Retina (tissue), 1 donor: ENCODE results near the gene EXOC3L1.

Experiments
- DNase-seq: peaks from one replicate; pipeline ENCODE4 v3.0.0-alpha.2; 2016

EXOC3L1 gene

DNA sequence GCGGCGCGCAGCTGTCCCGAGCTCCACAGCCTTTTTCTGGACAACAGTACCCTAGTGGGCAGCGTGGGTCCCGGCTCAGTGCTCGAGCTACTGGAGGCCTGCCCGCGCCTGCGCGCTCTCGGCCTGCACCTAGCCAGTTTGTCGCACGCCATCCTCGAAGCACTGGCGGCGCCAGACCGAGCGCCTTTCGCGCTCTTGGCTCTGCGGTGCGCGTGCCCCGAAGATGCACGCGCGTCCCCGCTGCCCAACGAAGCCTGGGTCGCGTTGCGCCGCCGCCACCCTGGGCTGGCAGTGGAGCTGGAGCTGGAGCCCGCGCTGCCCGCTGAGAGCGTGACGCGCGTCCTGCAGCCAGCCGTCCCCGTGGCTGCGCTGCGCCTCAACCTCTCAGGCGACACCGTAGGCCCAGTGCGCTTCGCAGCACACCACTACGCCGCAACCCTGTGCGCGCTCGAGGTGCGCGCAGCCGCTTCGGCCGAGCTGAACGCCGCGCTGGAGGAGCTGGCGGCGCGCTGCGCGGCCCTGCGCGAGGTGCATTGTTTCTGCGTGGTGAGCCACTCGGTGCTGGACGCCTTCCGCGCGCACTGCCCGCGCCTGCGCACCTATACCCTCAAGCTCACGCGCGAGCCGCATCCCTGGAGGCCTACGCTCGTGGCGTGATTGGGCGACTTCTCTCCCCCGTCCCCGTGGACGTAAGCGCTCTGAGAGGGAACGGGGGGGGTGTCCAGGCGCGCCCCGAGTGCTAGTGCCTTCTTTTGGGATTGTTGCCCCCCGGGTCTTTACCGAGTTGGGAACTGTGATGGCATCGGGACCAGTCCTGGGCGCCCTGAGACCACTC lies 26.6 kb downstream of the EXOC3L1 start:
- DNase-seq, result peak; percentile 94

DNA sequence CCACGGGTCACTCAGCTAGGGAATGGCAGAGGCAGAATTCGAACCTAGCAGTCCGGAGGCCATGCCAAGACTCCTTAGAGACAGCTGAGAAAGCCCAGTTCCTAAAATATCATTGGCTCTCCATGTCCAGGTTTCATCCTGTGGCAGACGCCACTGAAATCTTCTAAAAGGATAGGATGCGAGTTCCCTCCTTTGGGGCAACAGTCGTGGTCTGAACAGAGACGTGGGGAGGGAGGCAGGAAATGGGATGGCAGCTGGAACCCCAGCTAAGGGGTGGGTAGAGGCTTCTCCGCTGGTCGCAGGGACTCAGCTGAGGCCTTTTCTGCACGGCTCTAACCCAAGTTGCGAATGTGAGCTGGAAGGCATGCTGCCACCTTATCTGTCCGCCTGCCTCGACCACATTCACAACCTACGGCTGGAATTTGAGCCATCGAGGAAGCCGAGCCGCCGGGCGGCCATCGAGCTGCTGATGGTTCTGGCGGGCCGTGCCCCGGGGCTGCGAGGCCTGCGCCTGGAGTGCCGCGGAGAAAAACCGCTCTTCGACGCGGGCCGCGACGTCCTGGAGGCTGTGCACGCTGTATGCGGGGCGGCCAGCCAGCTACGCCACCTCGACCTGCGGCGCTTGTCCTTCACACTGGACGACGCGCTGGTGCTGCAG lies 27.3 kb downstream of the EXOC3L1 start:
- DNase-seq, result no peak

DNA sequence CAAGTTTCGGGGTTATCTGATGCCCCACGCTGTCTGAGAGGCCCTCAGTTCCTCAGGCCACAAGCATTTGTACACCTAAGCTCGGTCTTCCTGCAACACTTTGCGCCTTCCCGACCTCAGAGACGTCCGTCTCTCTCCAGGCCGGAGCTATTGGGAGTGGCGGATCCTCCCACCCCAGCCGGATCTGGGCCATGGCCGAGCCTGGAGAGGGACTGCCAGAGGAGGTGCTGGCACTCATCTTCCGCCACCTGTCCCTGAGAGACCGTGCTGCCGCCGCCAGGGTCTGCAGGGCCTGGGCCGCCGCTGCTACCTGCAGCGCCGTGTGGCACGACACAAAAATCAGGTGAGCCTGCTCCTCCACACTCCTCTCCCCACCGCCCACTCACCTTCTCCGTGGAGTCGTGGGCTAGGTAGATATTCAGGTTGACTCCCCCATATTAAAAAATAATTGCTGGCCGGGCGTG lies 28.3 kb downstream of the EXOC3L1 start:
- DNase-seq, result peak; percentile 2

DNA sequence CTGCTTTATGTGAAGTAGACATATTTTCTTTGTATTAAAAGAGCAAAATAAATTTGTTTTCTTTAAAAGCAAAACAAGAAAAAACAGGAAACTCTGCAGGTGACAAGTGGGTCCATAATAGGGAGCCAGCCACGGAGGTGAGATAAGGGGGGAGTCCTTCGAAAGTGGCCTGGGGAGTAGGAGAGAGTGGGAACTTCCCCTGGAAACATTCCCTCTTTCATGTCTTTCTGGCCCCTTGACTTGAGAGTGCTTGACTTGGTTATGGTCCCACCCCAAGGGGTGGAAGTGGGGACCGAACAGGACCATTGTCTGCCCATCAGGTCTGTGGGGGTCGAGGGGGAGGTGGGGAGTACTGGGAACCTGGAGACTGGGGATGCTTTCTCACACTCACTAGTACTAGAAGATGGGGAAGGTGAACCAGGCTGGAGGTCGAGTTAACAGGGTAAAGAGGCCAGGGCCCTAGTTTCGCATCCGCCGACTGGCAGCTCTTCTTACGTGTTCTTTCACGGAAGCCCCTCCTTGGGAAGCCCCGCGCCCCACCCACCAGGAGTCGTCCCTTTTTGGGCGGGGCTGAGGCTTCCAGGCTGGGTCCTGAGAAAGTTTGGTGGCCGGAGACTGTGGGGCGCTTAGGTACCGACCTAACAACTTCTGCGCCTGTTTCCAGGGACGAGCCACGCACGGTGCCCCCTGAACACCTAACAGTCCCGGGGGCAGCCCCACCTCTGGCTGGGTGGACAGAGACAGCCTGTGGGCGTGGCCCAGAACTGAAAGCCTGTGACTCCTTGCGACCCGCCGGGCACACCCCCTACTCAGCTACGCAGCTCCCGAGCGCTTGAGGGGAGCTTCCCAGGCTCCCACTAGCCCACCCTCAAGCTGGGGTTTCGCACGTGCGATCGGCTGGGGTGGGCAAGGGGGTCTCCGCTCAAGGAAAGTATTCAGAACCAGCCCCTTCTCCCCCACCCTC lies 31.0 kb downstream of the EXOC3L1 start:
- peak; percentile 59 for DNase-seq

DNA sequence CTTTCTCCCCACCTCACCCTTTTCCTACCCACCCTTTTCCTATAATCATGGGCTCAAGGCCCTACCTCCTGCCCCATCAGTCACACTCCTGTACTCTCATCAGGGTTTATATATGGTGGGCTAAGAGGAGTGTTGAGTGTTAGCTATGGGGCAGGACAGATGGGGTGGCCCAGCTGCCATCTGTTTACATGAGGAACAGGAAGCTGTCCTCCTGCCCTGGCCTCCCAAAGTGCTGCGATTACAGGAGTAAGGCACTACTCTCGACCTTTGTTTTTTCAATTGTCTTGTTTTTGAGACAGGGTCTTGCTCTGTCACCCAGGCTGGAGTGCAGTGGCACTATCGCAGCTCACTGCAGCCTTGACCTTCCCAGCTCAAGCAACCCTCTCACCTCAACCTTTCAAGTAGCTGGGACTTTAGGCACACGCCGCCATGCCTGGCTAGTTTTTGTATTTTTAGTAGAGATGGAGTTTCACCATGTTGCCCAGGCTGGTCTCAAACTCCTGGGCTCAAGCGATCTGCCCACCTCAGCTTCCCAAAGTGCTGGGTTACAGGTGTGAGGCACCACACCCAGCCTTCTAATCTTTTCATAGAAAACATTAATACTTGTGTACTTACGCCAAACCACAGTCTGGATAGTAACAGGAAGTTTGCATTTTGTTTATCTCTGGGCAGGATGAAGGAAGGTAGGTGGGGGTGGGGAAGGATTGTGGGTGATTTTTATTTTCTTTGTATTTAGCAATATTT lies 31.9 kb downstream of the EXOC3L1 start:
- no peak for DNase-seq

DNA sequence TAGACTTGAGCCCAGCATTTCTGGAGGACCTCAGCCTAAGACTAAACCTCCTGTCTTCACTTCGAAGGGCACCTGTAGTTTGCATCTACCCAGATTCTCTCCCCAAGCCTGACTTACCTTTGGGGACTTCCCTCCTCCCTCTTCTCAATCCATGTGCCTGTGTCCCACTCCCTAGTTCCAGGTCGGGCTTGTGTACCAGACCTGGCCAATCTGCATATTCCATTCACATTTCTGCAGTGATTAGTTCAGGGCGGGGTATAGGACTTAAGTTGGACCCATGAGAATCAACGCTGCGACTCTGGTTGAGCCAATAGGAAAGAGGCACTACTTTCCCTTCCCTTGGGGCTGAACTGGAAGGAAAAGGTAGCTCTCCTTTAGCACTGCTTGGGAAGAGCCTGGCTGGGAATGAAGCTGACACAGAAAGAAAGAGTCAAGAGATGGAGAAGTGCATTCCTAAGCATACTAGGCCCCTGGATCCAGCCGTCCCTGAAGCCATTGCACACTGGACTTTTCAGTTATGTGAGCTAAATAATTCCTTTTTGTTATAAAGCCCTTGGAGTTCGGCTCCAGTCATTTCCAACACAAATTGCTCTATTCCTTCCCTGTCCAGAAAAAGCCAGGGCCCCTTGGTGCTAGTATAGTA lies 32.7 kb downstream of the EXOC3L1 start:
- DNase-seq, result peak; percentile 1

DNA sequence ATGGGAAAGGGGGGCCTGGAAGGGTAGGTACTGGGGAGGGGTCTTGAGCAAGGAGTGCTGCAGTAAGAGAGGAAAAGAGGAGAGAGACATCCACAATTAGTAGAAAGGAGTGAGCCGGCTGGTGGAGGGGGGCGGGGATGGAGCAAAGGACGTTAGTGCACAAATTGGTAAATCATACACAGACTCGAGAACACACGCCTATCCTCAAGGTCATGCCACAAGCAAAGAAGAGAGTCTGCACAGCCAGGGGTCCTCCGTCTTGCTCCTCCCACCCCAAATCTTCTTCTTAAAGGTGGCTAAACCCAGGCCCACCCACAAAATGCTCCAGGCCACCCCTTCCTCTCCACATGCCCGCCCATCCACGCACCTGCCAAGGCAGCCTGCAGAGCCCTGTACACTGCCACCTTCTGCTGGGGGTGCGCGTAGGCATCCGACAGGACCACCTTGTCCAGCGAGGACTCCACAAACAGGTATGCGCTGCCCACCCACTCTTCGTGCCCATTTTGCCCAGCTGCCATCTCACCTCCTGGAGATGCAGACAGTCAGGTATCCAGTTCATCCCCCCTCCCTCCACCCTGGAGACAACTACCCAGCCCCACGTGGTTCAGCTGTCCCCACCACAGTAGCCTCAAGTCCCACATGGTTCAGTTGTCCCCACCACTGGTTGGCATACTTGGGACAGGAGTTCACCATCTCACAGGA lies 33.6 kb downstream of the EXOC3L1 start:
- no peak for DNase-seq

DNA sequence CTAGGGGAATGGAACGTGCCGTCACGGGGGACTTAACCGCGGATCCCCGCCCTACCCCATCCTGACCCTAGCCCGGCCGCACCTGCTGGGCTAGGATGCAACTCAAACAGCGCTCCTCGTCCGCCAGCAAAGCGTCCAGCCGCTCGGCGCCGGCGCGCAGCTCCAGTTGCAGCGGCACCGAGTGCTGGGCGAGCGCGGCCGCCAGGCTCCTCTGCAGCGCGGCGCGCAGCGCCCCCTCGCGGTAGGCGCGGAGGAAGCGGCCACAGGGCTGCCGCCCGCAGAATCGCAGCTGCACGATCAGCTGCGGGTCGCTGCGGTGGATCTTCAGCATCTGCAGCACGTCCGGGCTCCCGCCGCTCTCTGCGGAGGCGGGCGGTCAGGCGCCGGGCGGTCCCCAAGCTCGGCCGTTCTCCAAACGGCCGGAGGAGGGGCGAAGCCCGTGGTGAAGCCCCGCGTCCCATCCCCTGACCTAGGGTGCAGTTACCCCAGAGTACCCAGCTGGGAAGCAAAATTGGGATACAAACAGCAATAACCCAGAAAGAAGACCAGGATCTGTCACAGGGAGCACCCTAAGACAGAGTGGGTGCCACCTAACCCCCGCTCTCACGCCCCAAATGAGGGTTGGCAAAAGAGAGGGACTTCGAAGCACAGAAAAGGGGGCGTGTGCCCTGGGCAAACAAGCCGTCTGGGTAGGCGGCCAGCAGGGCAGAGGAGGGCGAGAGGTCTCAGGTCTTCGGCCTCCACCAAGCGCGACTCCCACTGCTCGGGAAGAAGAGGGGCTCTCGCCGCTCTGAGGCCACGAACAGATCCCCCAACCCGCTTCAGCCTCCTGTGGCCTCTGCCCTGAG lies 34.4 kb downstream of the EXOC3L1 start:
- DNase-seq, result peak; percentile 94

DNA sequence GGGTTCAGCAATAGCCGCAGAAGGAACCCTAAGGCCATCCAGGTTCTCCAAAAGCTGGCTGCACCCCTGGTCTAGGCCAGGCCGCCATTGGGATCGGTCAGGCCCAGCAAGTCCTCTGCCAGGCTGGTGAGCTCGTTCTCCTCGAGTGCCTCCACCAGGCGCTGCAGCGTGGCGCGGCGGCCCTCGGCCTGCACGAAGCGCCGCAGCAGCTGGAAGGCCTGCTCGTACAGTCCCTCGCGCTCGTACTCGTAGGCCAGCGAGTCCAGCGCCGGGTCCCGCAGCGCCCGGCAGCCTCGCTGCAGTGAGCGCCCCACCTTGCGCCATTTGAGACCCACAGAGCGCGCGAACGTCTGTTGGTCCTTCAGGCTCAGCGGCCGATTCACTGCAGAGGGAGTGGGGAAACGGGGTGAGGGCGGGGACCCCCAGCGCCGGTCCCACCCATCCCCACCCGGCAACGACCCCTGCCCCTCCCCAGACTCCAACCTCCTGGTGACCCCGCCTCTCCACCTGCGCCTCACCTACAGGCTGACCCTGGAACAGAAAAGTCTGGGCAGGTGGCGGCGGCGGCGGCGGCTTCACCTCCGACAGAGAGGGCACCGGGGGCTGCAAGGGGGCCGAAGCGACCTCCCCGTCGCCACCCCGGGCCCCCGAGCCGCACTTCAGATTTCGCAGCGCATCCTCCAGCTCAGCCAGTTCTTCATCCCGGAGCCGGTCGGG lies 35.2 kb downstream of the EXOC3L1 start:
- DNase-seq, result peak; percentile 65

DNA sequence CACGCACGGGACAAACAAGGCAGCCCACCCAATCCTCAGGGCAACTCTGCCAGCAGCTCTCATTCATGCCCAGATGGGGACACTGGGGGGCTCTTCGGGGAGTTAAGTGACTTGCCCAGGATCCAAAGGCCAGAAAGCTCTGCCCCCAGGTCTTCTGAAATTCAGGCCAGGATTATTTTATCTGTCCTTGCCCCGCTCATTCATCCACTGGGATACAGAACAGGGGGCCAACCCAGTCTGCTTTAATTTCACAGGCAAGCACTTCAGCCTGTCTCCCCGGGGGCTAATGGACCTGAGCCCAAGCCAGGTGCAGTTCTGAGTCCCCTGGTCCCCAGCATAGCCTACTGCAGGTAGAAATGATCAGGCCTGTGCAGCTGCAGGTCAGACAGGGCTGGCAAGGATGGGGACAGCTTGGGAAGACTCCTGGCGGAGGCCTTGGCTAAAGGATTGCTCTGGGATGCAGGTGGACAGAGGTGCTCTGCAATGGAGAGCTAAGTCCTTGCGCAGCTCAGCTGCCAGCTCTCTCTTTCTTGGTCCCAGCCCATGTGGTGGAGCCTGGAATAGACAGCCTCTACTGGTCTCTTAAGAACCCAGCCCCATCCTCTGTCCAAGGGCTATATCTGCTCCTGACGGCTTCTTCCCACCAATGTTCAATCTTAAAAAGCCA lies 38.4 kb downstream of the EXOC3L1 start:
- no peak for DNase-seq

DNA sequence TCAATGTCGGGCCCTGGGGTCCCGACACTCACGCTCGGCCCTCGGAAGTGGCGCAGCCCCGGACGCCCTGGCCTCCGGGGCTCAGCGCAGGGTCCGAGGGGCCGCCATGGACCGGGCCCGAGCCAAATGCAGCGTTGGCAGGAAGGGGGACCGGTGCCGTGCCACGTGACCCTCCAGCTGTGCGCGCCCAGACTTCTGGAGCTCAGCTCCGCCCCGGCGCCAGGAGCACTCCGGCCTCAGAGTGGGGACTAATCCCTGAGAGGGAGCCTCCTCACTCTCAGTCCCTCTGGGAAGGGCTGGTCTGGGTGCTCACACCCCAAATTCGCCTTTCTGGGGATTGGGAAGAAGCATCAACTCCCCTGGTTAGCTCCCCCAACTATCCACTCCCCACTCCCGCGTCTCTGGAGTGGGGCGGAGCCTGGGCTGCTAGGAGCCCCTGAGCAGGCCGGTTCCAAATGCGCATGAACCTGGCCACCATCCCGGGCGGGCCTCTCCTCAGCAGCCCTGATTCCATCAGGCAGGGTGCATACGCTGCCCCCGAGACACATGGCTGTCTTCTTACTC lies 39.0 kb downstream of the EXOC3L1 start, which contains the start of gene B3GNT9:
TSS of gene B3GNT9 (minus strand) at position 166 of the 564 bp plus-strand sequence. CDS start 513 bp downstream, outside the sequence.
- peak; percentile 60 for DNase-seq

DNA sequence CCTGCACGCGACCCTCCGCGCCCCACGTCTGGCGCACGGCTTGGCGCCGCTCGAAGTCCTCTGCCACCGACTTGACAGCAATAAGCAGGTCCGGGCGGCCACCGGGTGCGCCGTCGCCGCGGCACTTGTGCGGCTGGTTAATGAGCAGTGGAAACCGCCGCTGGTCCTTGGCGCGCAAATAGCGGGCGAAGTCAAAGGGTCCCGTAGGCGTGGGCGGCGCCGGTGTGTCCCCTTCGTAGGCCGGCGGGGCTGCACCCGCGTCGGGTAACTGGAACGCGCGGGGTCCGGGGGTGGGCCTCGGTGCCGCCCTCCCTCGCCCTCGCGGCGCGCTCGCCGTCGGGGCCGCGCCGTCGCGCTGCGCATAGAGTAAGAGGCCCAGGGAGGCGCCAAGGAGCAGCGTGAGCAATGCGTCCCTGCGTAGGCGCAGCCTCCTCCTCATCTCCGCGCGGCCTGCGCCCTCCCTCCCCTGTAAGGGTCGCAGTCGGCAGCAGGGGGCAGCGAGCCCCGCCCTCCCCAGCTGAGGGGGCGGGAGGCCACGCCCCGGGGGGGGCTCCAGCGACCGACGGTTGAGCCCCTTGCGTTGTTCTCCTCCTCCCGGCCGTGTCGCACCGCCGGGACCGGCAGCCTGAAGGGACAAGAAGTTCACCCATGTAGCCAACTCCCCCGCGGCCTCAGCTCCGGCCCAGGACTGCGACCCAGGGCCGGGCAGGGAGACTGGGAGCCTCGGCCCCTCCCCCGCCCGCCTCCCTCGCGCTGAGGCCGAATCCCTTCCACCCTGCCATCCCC lies 39.7 kb downstream of the EXOC3L1 start:
- peak; percentile 61 for DNase-seq

DNA sequence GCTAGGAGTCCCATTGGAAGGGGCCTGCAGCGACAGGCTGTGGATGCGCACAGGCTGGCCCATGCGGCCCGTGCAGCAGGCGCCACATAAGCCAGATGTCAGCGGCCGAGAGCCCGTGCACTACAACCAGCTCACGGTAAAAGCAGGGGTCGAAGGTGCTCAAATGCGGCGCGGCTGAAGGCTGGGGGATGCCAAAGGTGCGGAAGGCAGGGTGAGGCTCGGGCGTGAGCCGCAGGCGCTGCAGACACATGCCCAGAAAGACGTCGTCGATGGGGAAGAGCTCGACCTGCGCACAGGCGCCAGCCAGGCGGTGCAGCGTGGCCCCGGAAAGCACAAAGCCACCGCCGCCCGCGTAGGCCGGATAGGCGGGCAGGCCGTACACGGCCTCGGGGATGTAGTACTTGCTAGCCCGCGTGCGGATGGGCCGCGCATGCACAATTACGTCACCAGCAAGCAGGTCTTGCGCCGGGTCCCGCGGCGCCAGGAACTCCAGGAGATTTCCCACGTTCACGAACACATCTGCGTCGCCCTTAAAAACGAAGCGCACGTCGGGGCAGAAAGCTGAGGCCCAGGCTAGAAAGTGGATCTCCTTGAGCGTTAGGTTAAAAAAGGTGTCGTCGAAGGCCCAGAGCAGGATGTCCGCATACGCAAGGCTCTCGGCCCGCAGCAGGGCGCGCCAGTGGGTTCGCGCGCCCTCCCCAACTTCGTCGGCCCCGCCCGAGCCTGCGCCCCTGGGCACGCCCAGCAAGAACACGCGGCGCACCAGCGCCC lies 40.5 kb downstream of the EXOC3L1 start:
- peak; percentile 71 for DNase-seq

DNA sequence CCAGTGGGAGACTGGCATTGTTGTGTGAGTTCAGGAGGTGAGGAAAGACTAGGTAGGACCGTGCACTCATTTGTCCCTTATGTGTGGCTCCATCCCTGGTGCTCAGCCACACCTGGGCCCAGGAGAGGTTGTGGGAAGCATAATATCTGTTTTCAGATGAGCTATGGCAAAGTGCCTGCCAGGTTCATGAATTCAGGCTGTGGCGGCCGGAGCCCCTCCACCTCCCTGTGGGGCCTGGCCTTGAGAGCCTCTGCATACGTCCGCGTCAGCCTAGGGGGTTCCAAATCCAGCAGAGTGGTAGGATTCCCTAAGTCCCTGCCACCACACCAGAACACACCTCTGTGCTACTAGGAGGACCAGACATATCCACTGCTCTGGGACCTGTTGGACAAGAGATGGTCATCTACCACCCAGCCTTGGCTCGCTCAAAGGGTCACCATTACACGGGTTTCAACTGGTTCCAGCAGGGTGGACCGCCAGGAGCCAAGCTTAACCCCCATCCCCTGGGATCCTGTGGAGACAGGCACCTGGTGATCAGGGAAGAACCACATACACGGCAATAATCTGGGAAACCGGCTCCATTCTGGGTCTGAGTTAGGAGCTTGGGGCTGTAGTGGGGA lies 41.2 kb downstream of the EXOC3L1 start:
- no peak for DNase-seq

DNA sequence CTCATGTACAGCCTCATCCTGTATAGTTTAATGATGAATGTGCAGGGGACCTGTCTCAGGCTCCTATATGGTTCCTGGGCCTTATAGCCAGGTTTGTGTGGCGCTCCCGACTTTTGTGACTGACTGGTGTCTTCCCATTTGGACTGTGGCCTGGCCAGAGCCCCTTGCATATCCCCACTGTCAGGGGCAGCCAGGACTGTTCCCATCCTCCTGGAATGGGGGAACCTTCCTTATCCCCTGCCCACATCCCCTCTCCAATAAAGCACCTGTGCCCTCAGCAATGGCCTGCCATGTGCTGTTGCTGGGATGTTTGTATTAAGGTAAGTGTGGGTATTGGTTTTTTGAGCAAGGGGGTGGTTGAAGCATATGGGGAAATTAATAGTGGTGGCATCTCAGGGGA lies 41.7 kb downstream of the EXOC3L1 start:
- DNase-seq, result no peak

DNA sequence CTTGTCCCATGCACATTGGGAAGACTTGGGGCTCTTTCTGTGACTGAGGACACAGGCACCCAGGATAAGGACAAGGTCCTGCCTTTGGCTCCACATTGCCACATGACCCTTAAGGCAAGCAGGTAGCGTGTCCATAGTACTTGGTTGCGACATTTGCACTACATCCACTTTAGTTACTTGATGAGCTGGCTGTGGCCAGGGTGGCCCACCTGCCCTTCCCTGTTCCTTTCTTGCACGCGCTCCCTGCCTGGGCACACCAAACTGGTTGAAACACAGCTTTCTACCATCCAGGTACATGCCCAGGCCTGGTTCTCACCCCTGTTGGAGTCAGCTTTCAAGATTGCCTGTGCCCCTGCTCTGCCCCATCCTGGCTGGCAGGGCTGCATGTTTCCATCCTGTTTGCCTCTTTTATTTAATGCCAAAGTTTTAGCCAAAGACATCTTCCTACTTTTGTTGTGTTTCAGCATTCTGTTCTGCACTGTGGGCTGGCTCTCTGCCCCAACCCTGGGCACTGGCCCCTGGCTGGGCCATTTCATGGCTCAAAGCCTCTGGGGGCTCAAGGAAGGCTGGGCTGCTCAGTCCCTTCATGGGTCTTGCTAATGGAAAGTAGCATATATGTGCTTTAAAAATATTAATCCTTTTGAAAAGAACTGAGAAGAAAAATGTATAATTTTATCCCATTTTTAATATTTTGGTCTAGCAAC lies 42.3 kb downstream of the EXOC3L1 start:
- DNase-seq, result no peak
